ENCODE data around the gene WWTR1.

- TF ChIP-seq CEBPB (IDR thresholded peaks at IDR 0.05; ENCODE audit: low read depth, low read length) (no peak), RFX5 (IDR thresholded peaks at IDR 0.05; ENCODE audit: borderline replicate concordance, low read depth, low read length) (no peak), USF2 (IDR thresholded peaks at IDR 0.05; ENCODE audit: low read length) (no peak)
Measured at GRCh38 chr3:149653564-149653963, 4.3 kb downstream of the WWTR1 start.
